ENCODE results near the gene SHLD1.

Gene SHLD1

DNA sequence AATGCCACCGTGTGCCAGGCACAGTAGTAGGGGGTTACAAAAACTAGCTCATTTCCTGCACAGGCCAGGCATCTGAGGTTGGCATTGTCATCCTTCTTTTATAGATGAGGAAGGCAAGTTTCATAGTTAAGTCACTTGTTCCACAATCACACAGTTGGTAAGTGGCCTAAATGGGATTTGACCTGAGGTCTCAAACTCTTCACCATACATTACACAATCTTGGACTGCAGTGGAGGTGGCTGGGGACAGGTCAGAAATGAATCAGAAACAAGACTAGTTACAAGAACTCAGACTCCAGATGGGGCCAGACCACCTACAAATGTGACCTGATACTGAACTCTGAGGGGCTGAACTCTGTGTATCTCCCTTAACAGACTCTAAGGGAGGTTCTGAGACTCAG is 150.7 kb downstream of the SHLD1 start:
- no peak for DNase-seq

GRCh38 chr20:5908981-5909380 is 158.8 kb downstream of the SHLD1 start:
- no peak for DNase-seq

- DNase-seq = no peak
These were observed 160.0 kb downstream of the SHLD1 start for GRCh38 chr20:5910186-5910585.

GRCh38 chr20:5913166-5913565 is 163.0 kb downstream of the SHLD1 start:
- DNase-seq = no peak
